Keratinocyte (primary cell): ENCODE data around the gene ARID5B. TPM values are rescaled to one million over a fixed set of nuclear protein-coding genes. Genes with fewer than 3 reads are reported as not detected.

Experiments used
- DNase-seq: peaks from one replicate; pipeline ENCODE4 v3.0.0-alpha.2; 2011; ENCODE audit warnings: low read depth, missing footprints, low spot score
- FAIRE-seq: peaks from 2 replicates; lab custom pipeline; 2011; peaks lifted over from hg19 to GRCh38; lab: Jason Lieb, UNC
- H2AFZ ChIP-seq: 2 replicates; pipeline ENCODE4 v1.6.0; 2012; ENCODE audit warnings: low read length, control low read depth, inconsistent platforms; ENCODE audit not compliant: control insufficient read depth
- H3K27ac ChIP-seq: 2 replicates; pipeline ENCODE4 v1.5.1; 2011; ENCODE audit warnings: low read length; ENCODE audit not compliant: control insufficient read depth, insufficient read depth
- H3K27me3 ChIP-seq: 3 replicates; pipeline ENCODE4 v1.6.0; 2011; ENCODE audit warnings: low read length; ENCODE audit not compliant: control insufficient read depth, insufficient read depth; ENCODE audit errors: extremely low read depth
- H3K36me3 ChIP-seq, 2 experiments: 2 replicates in 1 of 2; 3 replicates in 1 of 2; pipeline ENCODE4 v1.5.1; 2011; ENCODE audit warnings: low read length in 2 of 2, mild to moderate bottlenecking in 1 of 2; ENCODE audit not compliant: control insufficient read depth in 2 of 2, insufficient read depth in 2 of 2; ENCODE audit errors: extremely low read depth in 1 of 2
- H3K4me1 ChIP-seq: 3 replicates; pipeline ENCODE4 v1.5.1; 2011; ENCODE audit warnings: low read length; ENCODE audit not compliant: control insufficient read depth, insufficient read depth; ENCODE audit errors: extremely low read depth
- H3K4me2 ChIP-seq: 3 replicates; pipeline ENCODE4 v1.6.0; 2011; ENCODE audit warnings: low read depth, low read length; ENCODE audit not compliant: control insufficient read depth, insufficient read depth; ENCODE audit errors: extremely low read depth
- H3K4me3 ChIP-seq, 3 experiments: fragments of 200-600 bp in 1 of 3; sonication (generic) in 1 of 3; 2 replicates in 2 of 3; 3 replicates in 1 of 3; pipeline ENCODE4 v1.5.1; 2011 to 2016; ENCODE audit warnings: low read length in 3 of 3, mild to moderate bottlenecking in 3 of 3, control low read depth in 2 of 3, inconsistent platforms in 1 of 3, low read depth in 1 of 3, mixed read lengths in 1 of 3, mixed run types in 1 of 3, moderate library complexity in 1 of 3; ENCODE audit not compliant: control insufficient read depth in 2 of 3, insufficient read depth in 2 of 3; ENCODE audit errors: extremely low read depth in 1 of 3
- H3K79me2 ChIP-seq: 2 replicates; pipeline ENCODE4 v1.6.0; 2012; ENCODE audit warnings: low read length; ENCODE audit not compliant: control insufficient read depth, insufficient read depth
- H3K9ac ChIP-seq: 3 replicates; pipeline ENCODE4 v1.6.0; 2011; ENCODE audit warnings: low read length; ENCODE audit not compliant: control insufficient read depth, insufficient read depth; ENCODE audit errors: extremely low read depth
- H3K9me1 ChIP-seq: 3 replicates; pipeline ENCODE4 v1.6.0; 2011; ENCODE audit warnings: low read length; ENCODE audit not compliant: control insufficient read depth, insufficient read depth; ENCODE audit errors: extremely low read depth
- H3K9me3 ChIP-seq: 2 replicates; pipeline ENCODE4 v1.5.1; 2012; ENCODE audit warnings: low read depth, low read length; ENCODE audit not compliant: control insufficient read depth
- H4K20me1 ChIP-seq: 3 replicates; pipeline ENCODE4 v1.6.0; 2011; ENCODE audit warnings: low read length; ENCODE audit not compliant: control insufficient read depth, insufficient read depth; ENCODE audit errors: extremely low read depth
- EZH2 ChIP-seq: IDR thresholded peaks from one replicate; pipeline ENCODE4 v1.6.1; 2012; ENCODE audit warnings: inconsistent platforms, mild to moderate bottlenecking, low read length, moderate library complexity
- dilution Hi-C: fragments of 300-500 bp; cut with MboI; formaldehyde crosslinking; loops from one replicate; pipeline ENCODE4 v1.7.0; 2020; ENCODE audit warnings: low sequenced_read_pairs; ENCODE audit not compliant: extremely low pct_ligation_motif_present
- polyA plus RNA-seq, 5 experiments: library from polyadenylated mRNA; depleted of rRNA in 3 of 5; stranded (reverse) in 3 of 5; stranded (forward) in 1 of 5; unstranded in 1 of 5; fragments of >200 nt; gene quantifications; 1 replicate in 1 of 5; 2 replicates in 3 of 5; 3 replicates in 1 of 5; pipeline versions ENCODE4 v1.2.1 to v1.2.3, GENCODE V29; 2011 to 2012; ENCODE audit warnings: missing spikeins in 2 of 5, low read depth in 1 of 5, low replicate concordance in 1 of 5
- TF ChIP-seq, protein P1 (sequence below), 3 experiments: IDR thresholded peaks in 1 of 3; conservative IDR thresholded peaks in 1 of 3; optimal IDR thresholded peaks in 1 of 3; 2 replicates in 2 of 3; 3 replicates in 1 of 3; pipeline versions ENCODE3 to v1.5.1; 2011; ENCODE audit warnings: low read length in 3 of 3, mild to moderate bottlenecking in 3 of 3, moderate library complexity in 2 of 3, control low read depth in 1 of 3, inconsistent platforms in 1 of 3; ENCODE audit not compliant: insufficient read depth in 2 of 3; ENCODE audit errors: extremely low read depth in 1 of 3

Gene ARID5B
- polyA plus RNA-seq, 1 donor (not counting 4 experiments of a cell fraction or from before 2014, with no cell fraction given): 7.0 TPM

DNA sequence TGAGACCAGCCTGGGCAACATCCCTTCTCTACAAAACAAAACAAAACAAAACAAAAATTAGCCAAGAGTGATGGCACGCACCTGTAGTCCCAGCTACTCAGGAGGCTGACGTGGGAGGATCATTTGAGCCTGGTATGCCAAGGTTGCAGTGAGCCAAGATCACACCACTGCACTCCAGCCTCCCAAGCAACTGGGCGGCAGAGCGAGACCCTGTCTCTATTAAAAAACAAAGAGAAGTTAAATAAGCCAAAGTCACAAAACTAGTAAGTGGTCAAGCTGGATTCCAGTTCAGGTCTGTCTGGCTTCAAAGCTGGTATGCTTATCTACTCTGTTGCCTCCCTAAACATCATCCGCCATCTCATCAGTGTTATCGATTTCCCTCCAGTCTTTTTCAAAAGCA lies 110.8 kb downstream of the ARID5B start:
- H3K36me3 ChIP-seq: no peaks in the 10 kb centered on the region
- no peaks in the 10 kb centered on the region for H3K27me3 ChIP-seq
- H4K20me1 ChIP-seq: no peaks in the 10 kb centered on the region
- DNase-seq (no peak), FAIRE-seq (no peak)
- H2AFZ ChIP-seq: no peak overlapping the region
- no peaks in the 10 kb centered on the region for H3K9me1 ChIP-seq
- TF ChIP-seq, protein P1, sequence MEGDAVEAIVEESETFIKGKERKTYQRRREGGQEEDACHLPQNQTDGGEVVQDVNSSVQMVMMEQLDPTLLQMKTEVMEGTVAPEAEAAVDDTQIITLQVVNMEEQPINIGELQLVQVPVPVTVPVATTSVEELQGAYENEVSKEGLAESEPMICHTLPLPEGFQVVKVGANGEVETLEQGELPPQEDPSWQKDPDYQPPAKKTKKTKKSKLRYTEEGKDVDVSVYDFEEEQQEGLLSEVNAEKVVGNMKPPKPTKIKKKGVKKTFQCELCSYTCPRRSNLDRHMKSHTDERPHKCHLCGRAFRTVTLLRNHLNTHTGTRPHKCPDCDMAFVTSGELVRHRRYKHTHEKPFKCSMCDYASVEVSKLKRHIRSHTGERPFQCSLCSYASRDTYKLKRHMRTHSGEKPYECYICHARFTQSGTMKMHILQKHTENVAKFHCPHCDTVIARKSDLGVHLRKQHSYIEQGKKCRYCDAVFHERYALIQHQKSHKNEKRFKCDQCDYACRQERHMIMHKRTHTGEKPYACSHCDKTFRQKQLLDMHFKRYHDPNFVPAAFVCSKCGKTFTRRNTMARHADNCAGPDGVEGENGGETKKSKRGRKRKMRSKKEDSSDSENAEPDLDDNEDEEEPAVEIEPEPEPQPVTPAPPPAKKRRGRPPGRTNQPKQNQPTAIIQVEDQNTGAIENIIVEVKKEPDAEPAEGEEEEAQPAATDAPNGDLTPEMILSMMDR (optimal IDR thresholded peaks at IDR 0.05 in 1 of 3, IDR thresholded peaks at IDR 0.05 in 1 of 3, conservative IDR thresholded peaks at IDR 0.05 in 1 of 3; ENCODE audit: extremely low read depth in 1 of 3, insufficient read depth in 2 of 3, low read length in 3 of 3): no peak
- TF ChIP-seq EZH2: no peak
- no peaks in the 10 kb centered on the region for H3K4me1 ChIP-seq
- no peaks in the 10 kb centered on the region for H3K9me3 ChIP-seq
- no peak overlapping the region for H3K27ac ChIP-seq
- H3K4me2 ChIP-seq: no peak overlapping the region
- peaks cover 10% of the 10 kb centered on the region for H3K79me2 ChIP-seq
- no peak overlapping the region for H3K9ac ChIP-seq
- dilution Hi-C loops: no loop called here
- no peak overlapping the region for H3K4me3 ChIP-seq

DNA sequence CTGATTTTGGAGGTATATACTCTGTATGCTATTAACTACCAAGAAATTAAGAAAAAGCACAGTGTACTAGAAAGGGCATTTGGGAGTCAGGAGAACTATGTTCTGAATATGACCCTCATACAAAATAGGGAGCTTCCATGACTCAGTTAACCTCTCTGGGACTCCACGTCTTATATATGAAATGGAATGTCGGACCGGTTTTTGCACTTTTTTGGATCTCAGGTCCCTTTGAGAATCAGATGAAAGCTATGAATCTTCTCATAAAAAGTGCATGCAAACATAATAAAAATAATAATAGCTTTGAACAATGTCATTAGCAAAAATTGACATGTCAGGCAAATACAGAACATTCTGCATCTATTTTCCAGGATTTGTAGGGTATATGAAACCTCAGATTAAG lies 113.0 kb downstream of the ARID5B start:
- peaks cover 14% of the 10 kb centered on the region for H3K4me1 ChIP-seq
- no peak overlapping the region for H2AFZ ChIP-seq
- no peak for FAIRE-seq
- H3K27ac ChIP-seq: no peak overlapping the region
- H3K4me3 ChIP-seq: no peak overlapping the region
- no peaks in the 10 kb centered on the region for H3K9me1 ChIP-seq
- H3K4me2 ChIP-seq: no peak overlapping the region
- H3K9me3 ChIP-seq: no peaks in the 10 kb centered on the region
- TF ChIP-seq, protein P1 (optimal IDR thresholded peaks at IDR 0.05 in 1 of 3, IDR thresholded peaks at IDR 0.05 in 1 of 3, conservative IDR thresholded peaks at IDR 0.05 in 1 of 3; ENCODE audit: extremely low read depth in 1 of 3, insufficient read depth in 2 of 3, low read length in 3 of 3): no peak
- no peak for TF ChIP-seq EZH2
- H3K79me2 ChIP-seq: peaks cover 15% of the 10 kb centered on the region
- dilution Hi-C loops: no loop called here
- DNase-seq: no peak
- no peak overlapping the region for H3K9ac ChIP-seq
- H4K20me1 ChIP-seq: no peaks in the 10 kb centered on the region
- no peaks in the 10 kb centered on the region for H3K27me3 ChIP-seq
- no peaks in the 10 kb centered on the region for H3K36me3 ChIP-seq
